Neural cell (in vitro differentiated cells): Measurements from ENCODE around the gene FANCD2OS. TPM values are rescaled to one million over a fixed set of nuclear protein-coding genes. Genes with fewer than 3 reads are reported as not detected.
"Not testable (repeated sequence)": the region's sequence is repeated elsewhere in the genome, so short reads cannot be mapped to it uniquely, and the experiment has no call there.

Source experiments
- H2AFZ ChIP-seq: fragments of 200-600, 300-800 bp; sonication (generic), shearing (Covaris generic); 2 replicates; pipeline ENCODE4 v1.6.0; 2014; ENCODE audit warnings: low read depth, mild to moderate bottlenecking, antibody characterized with exemption, low read length, moderate library complexity
- H3F3A ChIP-seq: fragments of 200-600 bp; shearing (Covaris generic); 2 replicates; pipeline ENCODE4 v1.6.1; 2016; ENCODE audit warnings: mild to moderate bottlenecking, moderate library complexity, mixed read lengths, antibody characterized with exemption, low read length; ENCODE audit not compliant: insufficient read depth, poor library complexity, severe bottlenecking
- H3K27ac ChIP-seq: fragments of 200-600, 300-800 bp; sonication (generic), shearing (Covaris generic); 2 replicates; pipeline ENCODE4 v1.5.1; 2014; ENCODE audit warnings: mild to moderate bottlenecking, low read length, moderate library complexity
- H3K27me3 ChIP-seq: fragments of 300-800, 200-600 bp; sonication (generic), shearing (Covaris generic); 2 replicates; pipeline ENCODE4 v1.6.0; 2014; ENCODE audit warnings: mild to moderate bottlenecking, low read depth, low read length, moderate library complexity; ENCODE audit not compliant: insufficient read depth
- H3K36me3 ChIP-seq: fragments of 300-800, 200-600 bp; sonication (generic), shearing (Covaris generic); 2 replicates; pipeline ENCODE4 v1.5.1; 2014; ENCODE audit warnings: mild to moderate bottlenecking, antibody characterized with exemption, low read length, moderate library complexity; ENCODE audit not compliant: insufficient read depth
- H3K4me2 ChIP-seq: fragments of 300-800, 200-600 bp; sonication (generic), shearing (Covaris generic); 2 replicates; pipeline ENCODE4 v1.6.0; 2014; ENCODE audit warnings: mild to moderate bottlenecking, low read length
- H3K4me3 ChIP-seq: fragments of 300-800, 200-600 bp; sonication (generic), shearing (Covaris generic); 2 replicates; pipeline ENCODE4 v1.5.1; 2014; ENCODE audit warnings: mild to moderate bottlenecking, low read length, moderate library complexity
- H3K79me2 ChIP-seq: fragments of 200-600 bp; shearing (Covaris generic); replicated peaks from 2 replicates; pipeline ENCODE4 v1.6.0; 2014; ENCODE audit warnings: mild to moderate bottlenecking, low read length, moderate library complexity; ENCODE audit not compliant: insufficient read depth
- H3K9ac ChIP-seq: fragments of 300-800, 200-600 bp; sonication (generic), shearing (Covaris generic); 2 replicates; pipeline ENCODE4 v1.6.1; 2016; ENCODE audit warnings: mild to moderate bottlenecking, low read length, mixed read lengths
- H3K9me2 ChIP-seq: fragments of 200-600 bp; shearing (Covaris generic); 2 replicates; pipeline ENCODE4 v1.6.1; 2016; ENCODE audit warnings: mild to moderate bottlenecking, low read length, mixed read lengths; ENCODE audit not compliant: insufficient read depth
- H3K9me3 ChIP-seq: fragments of 200-600, 300-800 bp; sonication (generic), shearing (Covaris generic); 2 replicates; pipeline ENCODE4 v1.6.1; 2016; ENCODE audit warnings: mild to moderate bottlenecking, mixed run types, low read length, moderate library complexity, mixed read lengths
- H4K20me1 ChIP-seq: fragments of 200-600 bp; shearing (Covaris generic); 2 replicates; pipeline ENCODE4 v1.6.1; 2016; ENCODE audit warnings: mild to moderate bottlenecking, mixed run types; ENCODE audit not compliant: insufficient read depth
- CTCF ChIP-seq: fragments of 450-650 bp; IDR thresholded peaks from 2 replicates; pipeline ENCODE4 v1.5.1; 2014; ENCODE audit warnings: antibody characterized with exemption, mild to moderate bottlenecking, moderate library complexity; ENCODE audit not compliant: poor library complexity, severe bottlenecking
- EP300 ChIP-seq: fragments of 450-650 bp; conservative IDR thresholded peaks from 2 replicates; pipeline ENCODE4 v1.6.1; 2014; ENCODE audit warnings: antibody characterized with exemption, mild to moderate bottlenecking, moderate library complexity; ENCODE audit not compliant: poor library complexity, severe bottlenecking
- EZH2 ChIP-seq: fragments of 200-600, 300-800 bp; shearing (Covaris generic), sonication (generic); IDR thresholded peaks from 2 replicates; pipeline ENCODE4 v1.6.1; 2014; ENCODE audit warnings: antibody characterized with exemption, low read length, borderline replicate concordance, mild to moderate bottlenecking; ENCODE audit not compliant: insufficient read depth, poor library complexity, severe bottlenecking
- MXI1 ChIP-seq: fragments of 450-650 bp; conservative IDR thresholded peaks from 2 replicates; pipeline ENCODE4 v1.6.1; 2014; ENCODE audit warnings: antibody characterized with exemption, mild to moderate bottlenecking; ENCODE audit not compliant: poor library complexity, severe bottlenecking
- POLR2AphosphoS5 ChIP-seq: IDR thresholded peaks from 2 replicates; pipeline ENCODE4 v1.6.1; 2012
- RAD21 ChIP-seq: fragments of 450-650 bp; conservative IDR thresholded peaks from 2 replicates; pipeline ENCODE4 v1.6.1; 2014; ENCODE audit warnings: antibody characterized with exemption, mild to moderate bottlenecking, moderate library complexity
- REST ChIP-seq: IDR thresholded peaks from 2 replicates; pipeline ENCODE4 v1.6.1; 2012; ENCODE audit warnings: borderline replicate concordance
- SMC3 ChIP-seq: fragments of 450-650 bp; conservative IDR thresholded peaks from 2 replicates; pipeline ENCODE4 v1.6.1; 2014; ENCODE audit warnings: antibody characterized with exemption, mild to moderate bottlenecking, moderate library complexity; ENCODE audit not compliant: poor library complexity
- TAF1 ChIP-seq: IDR thresholded peaks from 2 replicates; pipeline ENCODE4 v1.6.1; 2012; ENCODE audit warnings: low read depth
- polyA plus RNA-seq: library from polyadenylated mRNA; depleted of rRNA; stranded (reverse); fragments of >200 nt; gene quantifications from 2 replicates; pipeline ENCODE4 v1.2.3, GENCODE V29; 2014

FANCD2OS gene
- polyA plus RNA-seq, 1 donor from 2014 or later = not detected

GRCh38 chr3:10137178-10137577 is 29.1 kb upstream of the FANCD2OS start:
- Histone ChIP-seq H3K4me3 (no peak overlapping the region), H3K27ac (no peak overlapping the region), H2AFZ (no peak overlapping the region), H3K9ac (no peak overlapping the region), H3K36me3 (no peaks in the 10 kb centered on the region), H3K4me2 (no peak overlapping the region), H3K9me3 (no peaks in the 10 kb centered on the region), H3K79me2 (no peaks in the 10 kb centered on the region), H4K20me1 (no peaks in the 10 kb centered on the region), H3K27me3 (no peaks in the 10 kb centered on the region), H3F3A (peaks cover 5% of the 10 kb centered on the region), H3K9me2 (no peaks in the 10 kb centered on the region)
- no peak for TF ChIP-seq MXI1
- no peak for TF ChIP-seq TAF1
- no peak for TF ChIP-seq EP300
- no peak for TF ChIP-seq REST
- TF ChIP-seq CTCF = no peak
- TF ChIP-seq RAD21 = no peak
- TF ChIP-seq EZH2 = no peak
- no peak for TF ChIP-seq SMC3
- no peak for TF ChIP-seq POLR2AphosphoS5

GRCh38 chr3:10136426-10137005 is 28.5 kb upstream of the FANCD2OS start:
- TF ChIP-seq EZH2 (no peak), RAD21 (no peak), POLR2AphosphoS5 (no peak), TAF1 (no peak), EP300 (no peak), CTCF (no peak), MXI1 (no peak), SMC3 (no peak), REST (no peak)
- no peaks in the 10 kb centered on the region for H3K36me3 ChIP-seq

GRCh38 chr3:10135872-10136271 is 27.8 kb upstream of the FANCD2OS start:
- not testable (repeated sequence) for H3F3A ChIP-seq, H3K27ac ChIP-seq, H4K20me1 ChIP-seq, H3K9ac ChIP-seq, H3K9me3 ChIP-seq, H3K36me3 ChIP-seq, H3K9me2 ChIP-seq, H3K4me2 ChIP-seq, H2AFZ ChIP-seq, H3K79me2 ChIP-seq, H3K4me3 ChIP-seq, H3K27me3 ChIP-seq

More at GRCh38 chr3:10136426-10137005, 28.5 kb upstream of the FANCD2OS start:
- no peak overlapping the region for H3K27ac ChIP-seq
- no peak overlapping the region for H3K4me3 ChIP-seq
- no peaks in the 10 kb centered on the region for H4K20me1 ChIP-seq
- H3K79me2 ChIP-seq = no peaks in the 10 kb centered on the region
- H3K9me2 ChIP-seq = no peaks in the 10 kb centered on the region
- H3K9me3 ChIP-seq = no peaks in the 10 kb centered on the region
- no peak overlapping the region for H3K9ac ChIP-seq
- no peak overlapping the region for H3K4me2 ChIP-seq
- no peaks in the 10 kb centered on the region for H3K27me3 ChIP-seq
- peaks cover 5% of the 10 kb centered on the region for H3F3A ChIP-seq
- no peak overlapping the region for H2AFZ ChIP-seq
